Ascending aorta (tissue), 2 donors: Measurements from ENCODE around the gene CDC45. TPM values are rescaled to one million over a fixed set of nuclear protein-coding genes. Genes with fewer than 3 reads are reported as not detected.

ENCODE experiments used
- DNase-seq, 2 donors: peaks; one replicate each; pipeline ENCODE4 v3.0.0-alpha.2; 2019; ENCODE audit warnings: low spot score in 2 of 2
- H3K27ac ChIP-seq, 2 donors: fragments of 200-600 bp; sonication (generic); one replicate each; pipeline ENCODE4 v1.5.1; 2016 to 2017; ENCODE audit warnings: mild to moderate bottlenecking in 1 of 2
- H3K27me3 ChIP-seq: fragments of 200-600 bp; sonication (generic); one replicate; pipeline ENCODE4 v1.5.1; 2017
- H3K36me3 ChIP-seq, 2 donors: fragments of 200-600 bp; sonication (generic); one replicate each; pipeline ENCODE4 v1.5.1; 2016
- H3K4me1 ChIP-seq, 2 donors: fragments of 200-600 bp; sonication (generic); one replicate each; pipeline ENCODE4 v1.5.1; 2016 to 2017; ENCODE audit warnings: mild to moderate bottlenecking in 1 of 2
- H3K4me3 ChIP-seq, 2 donors: fragments of 200-600 bp; sonication (generic); one replicate each; pipeline ENCODE4 v1.5.1; 2016 to 2017; ENCODE audit warnings: mild to moderate bottlenecking in 1 of 2
- H3K9me3 ChIP-seq, 2 donors: fragments of 200-600 bp; sonication (generic); one replicate each; pipeline ENCODE4 v1.5.1; 2016
- CTCF ChIP-seq, 3 experiments: fragments of 200-600 bp in 2 of 3; fragments of 450-650 bp in 1 of 3; sonication (generic) in 2 of 3; IDR thresholded peaks; one replicate each; pipeline ENCODE4 v1.5.1; 2016 to 2019; ENCODE audit warnings: antibody characterized with exemption in 3 of 3, mild to moderate bottlenecking in 1 of 3, moderate library complexity in 1 of 3
- intact Hi-C: fragments of 100-400 bp; cut with DNase I; formaldehyde crosslinking; loops from one replicate; pipeline ENCODE4 v1.15.1; 2023
- total RNA-seq: library from RNA; depleted of rRNA; stranded (reverse); fragments of >200 nt; gene quantifications from one replicate; pipeline ENCODE4 v1.1.0, GENCODE V29; 2016

CDC45 gene
- total RNA-seq, 1 donor from 2014 or later = not detected

- Histone ChIP-seq H3K4me3 (no peak overlapping the region), H3K4me1 (no peaks in the 10 kb centered on the region), H3K27ac (no peak overlapping the region), H3K9me3 (no peaks in the 10 kb centered on the region), H3K36me3 (no peaks in the 10 kb centered on the region), H3K27me3 (no peaks in the 10 kb centered on the region)
- peak in 1 of 2 donors; percentile 30 for DNase-seq
- intact Hi-C loops = no loop called here
- no peak for TF ChIP-seq CTCF (IDR thresholded peaks at IDR 0.05)
These were observed 26.0 kb downstream of the CDC45 start for GRCh38 chr22:19505735-19506126.

- Histone ChIP-seq H3K4me3 (no peak overlapping the region), H3K27me3 (no peaks in the 10 kb centered on the region), H3K9me3 (no peaks in the 10 kb centered on the region), H3K36me3 (no peaks in the 10 kb centered on the region), H3K27ac (no peak overlapping the region), H3K4me1 (no peaks in the 10 kb centered on the region)
- peak in 1 of 2 donors; percentile 46 for DNase-seq
- intact Hi-C loops = no loop called here
- TF ChIP-seq CTCF (IDR thresholded peaks at IDR 0.05) = no peak
These were observed 26.5 kb downstream of the CDC45 start for GRCh38 chr22:19506212-19506611.

- TF ChIP-seq CTCF (IDR thresholded peaks at IDR 0.05) = no peak
- peak in 1 of 2 donors; percentile 37 for DNase-seq
- H3K36me3 ChIP-seq = no peaks in the 10 kb centered on the region
These were observed 27.8 kb downstream of the CDC45 start for GRCh38 chr22:19507534-19507861.

GRCh38 chr22:19508024-19508776 is 28.5 kb downstream of the CDC45 start:
- no peaks in the 10 kb centered on the region for H3K4me1 ChIP-seq
- intact Hi-C loops = no loop called here
- no peaks in the 10 kb centered on the region for H3K36me3 ChIP-seq
- no peak overlapping the region for H3K27ac ChIP-seq
- DNase-seq = peak in 1 of 2 donors; percentile 50
- no peak for TF ChIP-seq CTCF (IDR thresholded peaks at IDR 0.05)
- H3K4me3 ChIP-seq = no peak overlapping the region
- no peaks in the 10 kb centered on the region for H3K9me3 ChIP-seq
- H3K27me3 ChIP-seq = no peaks in the 10 kb centered on the region

More at GRCh38 chr22:19507534-19507861, 27.8 kb downstream of the CDC45 start:
- no peaks in the 10 kb centered on the region for H3K27me3 ChIP-seq
- H3K4me3 ChIP-seq = no peak overlapping the region
- intact Hi-C loops = no loop called here
- no peaks in the 10 kb centered on the region for H3K9me3 ChIP-seq
- no peaks in the 10 kb centered on the region for H3K4me1 ChIP-seq
- H3K27ac ChIP-seq = no peak overlapping the region

- Histone ChIP-seq H3K4me1 (no peaks in the 10 kb centered on the region), H3K36me3 (no peaks in the 10 kb centered on the region), H3K4me3 (no peak overlapping the region), H3K27ac (no peak overlapping the region), H3K9me3 (no peaks in the 10 kb centered on the region), H3K27me3 (no peaks in the 10 kb centered on the region)
- no peak for TF ChIP-seq CTCF (IDR thresholded peaks at IDR 0.05)
- DNase-seq = no peak
- intact Hi-C loops = no loop called here
These were observed 29.5 kb downstream of the CDC45 start for GRCh38 chr22:19509191-19509590.
